BJ (cell line): ENCODE measurements around the gene TMEM184A. TPM values are rescaled to one million over a fixed set of nuclear protein-coding genes. Genes with fewer than 3 reads are reported as not detected.

Experiments
- CTCF ChIA-PET: fragments of 350-600 bp; formaldehyde crosslinking; extraction: SDS; loops from one replicate; lab custom pipeline; 2021; ENCODE audit warnings: antibody characterized with exemption, inconsistent platforms; lab: Yijun Ruan, JAX
- POLR2A ChIA-PET: fragments of 300-600 bp; sonication (Branson Sonifier 250); formaldehyde crosslinking; extraction: SDS; loops from one replicate; lab custom pipeline; 2021; ENCODE audit warnings: antibody characterized with exemption; lab: Charles Lee
- DNase-seq: peaks from one replicate; pipeline ENCODE4 v3.0.0-alpha.2; 2011; ENCODE audit warnings: low read depth
- H3K27me3 ChIP-seq: 2 replicates; pipeline ENCODE4 v1.6.0; 2011; ENCODE audit warnings: low read length; ENCODE audit not compliant: control insufficient read depth, insufficient read depth
- H3K36me3 ChIP-seq: 2 replicates; pipeline ENCODE4 v1.5.1; 2011; ENCODE audit warnings: low read length; ENCODE audit not compliant: control insufficient read depth, insufficient read depth
- H3K4me3 ChIP-seq: 2 replicates; pipeline ENCODE4 v1.5.1; 2011; ENCODE audit warnings: low read depth, mild to moderate bottlenecking, control low read depth, low read length
- CTCF ChIP-seq: IDR thresholded peaks from 2 replicates; pipeline ENCODE4 v1.5.1; 2011; ENCODE audit warnings: low read depth, mild to moderate bottlenecking, control low read depth, inconsistent platforms, low read length, moderate library complexity; ENCODE audit not compliant: insufficient read depth
- polyA plus RNA-seq: library from polyadenylated mRNA; depleted of rRNA; stranded (reverse); fragments of >200 nt; gene quantifications from 2 replicates; pipeline ENCODE4 v1.2.3, GENCODE V29; 2011

Gene TMEM184A
- polyA plus RNA-seq, 1 experiment = 1.3 TPM

GRCh38 chr7:1555046-1555812, 776 bp downstream of the TMEM184A start:
- POLR2A ChIA-PET = no interaction called here

GRCh38 chr7:1554333-1555045, 1.5 kb downstream of the TMEM184A start:
- no peaks in the 10 kb centered on the region for H3K27me3 ChIP-seq
- ChIA-PET POLR2A (no interaction called here), CTCF (interaction anchor here (0.7 to 1.4 kb wide), 4 partner anchors 10 to 116 kb away, joined by 3 to 5 read pairs (median 3); no protein-coding TSS in a partner anchor)
- DNase-seq = no peak
- no peak overlapping the region for H3K4me3 ChIP-seq
- TF ChIP-seq CTCF = no peak
- H3K36me3 ChIP-seq = no peaks in the 10 kb centered on the region

More at GRCh38 chr7:1555046-1555812, 776 bp downstream of the TMEM184A start:
- CTCF ChIA-PET = interaction anchor here (0.7 to 1.3 kb wide), 4 partner anchors 11 to 81 kb away, joined by 3 to 5 read pairs (median 3); no protein-coding TSS in a partner anchor
- no peak overlapping the region; the same call in 1 of the 2 replicates for H3K4me3 ChIP-seq
- no peaks in the 10 kb centered on the region for H3K36me3 ChIP-seq
- TF ChIP-seq CTCF = peak; percentile 23; the same call in 1 of the 2 replicates
- peak; percentile 65 for DNase-seq
- H3K27me3 ChIP-seq = no peaks in the 10 kb centered on the region

- no peak overlapping the region for H3K4me3 ChIP-seq
- ChIA-PET POLR2A (no interaction called here), CTCF (interaction anchor here (1.4 kb wide), 1 partner anchor 115 kb away, joined by 3 read pairs; no protein-coding TSS in a partner anchor)
- H3K36me3 ChIP-seq = no peaks in the 10 kb centered on the region
- TF ChIP-seq CTCF = no peak
- no peaks in the 10 kb centered on the region for H3K27me3 ChIP-seq
- DNase-seq = no peak
Observed at GRCh38 chr7:1553512-1554210, 2.3 kb downstream of the TMEM184A start.

- POLR2A ChIA-PET = no interaction called here
- H3K36me3 ChIP-seq = no peaks in the 10 kb centered on the region
- H3K4me3 ChIP-seq = no peak overlapping the region
- no peaks in the 10 kb centered on the region for H3K27me3 ChIP-seq
- CTCF ChIA-PET = interaction anchor here (0.6 kb wide), 1 partner anchor 49 kb away, joined by 3 read pairs; no protein-coding TSS in a partner anchor
- no peak for TF ChIP-seq CTCF
- no peak for DNase-seq
Observed at GRCh38 chr7:1552200-1552599, 3.8 kb downstream of the TMEM184A start.

GRCh38 chr7:1550846-1551155, 5.2 kb downstream of the TMEM184A start:
- POLR2A ChIA-PET = no interaction called here
- CTCF ChIA-PET = no interaction called here
- H3K36me3 ChIP-seq = no peaks in the 10 kb centered on the region
- H3K4me3 ChIP-seq = no peak overlapping the region
- DNase-seq = no peak
- TF ChIP-seq CTCF = no peak
- H3K27me3 ChIP-seq = no peaks in the 10 kb centered on the region
